NCI-H2107 (cell line): Measurements from ENCODE around the gene PREP.

Experiments
- DNase-seq: peaks from one replicate; lab custom pipeline; 2025; lab: John Stamatoyannopoulos, UW

Gene PREP

GRCh38 chr6:105305521-105305920 lies 97.4 kb downstream of the PREP start:
- DNase-seq = no peak

GRCh38 chr6:105304825-105305224 lies 98.1 kb downstream of the PREP start:
- DNase-seq = no peak

GRCh38 chr6:105304366-105304765 lies 98.5 kb downstream of the PREP start:
- DNase-seq = no peak

- DNase-seq = no peak
These were observed 100.2 kb downstream of the PREP start for GRCh38 chr6:105302617-105303128.

- no peak for DNase-seq
These were observed 100.9 kb downstream of the PREP start for GRCh38 chr6:105301756-105302616.

GRCh38 chr6:105301072-105301503 lies 101.8 kb downstream of the PREP start:
- no peak for DNase-seq

- no peak for DNase-seq
These were observed 102.8 kb downstream of the PREP start for GRCh38 chr6:105300090-105300489.

- DNase-seq = no peak
These were observed 108.8 kb downstream of the PREP start for GRCh38 chr6:105294129-105294528.

- no peak for DNase-seq
These were observed 110.1 kb downstream of the PREP start for GRCh38 chr6:105292689-105293339.

GRCh38 chr6:105291525-105291924 lies 111.4 kb downstream of the PREP start:
- no peak for DNase-seq

GRCh38 chr6:105282631-105283585 lies 120.0 kb downstream of the PREP start:
- DNase-seq = no peak

- DNase-seq = no peak
These were observed 122.8 kb downstream of the PREP start for GRCh38 chr6:105280033-105280432.

GRCh38 chr6:105279463-105279862 lies 123.4 kb downstream of the PREP start:
- DNase-seq = no peak

- no peak for DNase-seq
These were observed 124.1 kb downstream of the PREP start for GRCh38 chr6:105278813-105279212.

- no peak for DNase-seq
These were observed 124.8 kb downstream of the PREP start for GRCh38 chr6:105278035-105278434.

GRCh38 chr6:105276374-105276773 lies 126.5 kb downstream of the PREP start:
- DNase-seq = no peak

GRCh38 chr6:105275542-105275941 lies 127.3 kb downstream of the PREP start:
- DNase-seq = no peak

- DNase-seq = no peak
These were observed 128.2 kb downstream of the PREP start for GRCh38 chr6:105274678-105275077.

- no peak for DNase-seq
These were observed 129.3 kb downstream of the PREP start for GRCh38 chr6:105273589-105273988.

GRCh38 chr6:105272786-105273185 lies 130.1 kb downstream of the PREP start:
- no peak for DNase-seq

- DNase-seq = no peak
These were observed 132.4 kb downstream of the PREP start for GRCh38 chr6:105270511-105270910.

GRCh38 chr6:105269390-105269789 lies 133.5 kb downstream of the PREP start:
- no peak for DNase-seq
